HUES48 (cell line): ENCODE data around the gene PIANP.
A peak's percentile ranks its signal among the peaks of the same experiment; 100 is the strongest.

Experiments used
- H3K27ac ChIP-seq: one replicate; pipeline ENCODE4 v1.7.0; 2013; ENCODE audit warnings: low read depth, low read length, inconsistent platforms
- H3K27me3 ChIP-seq: 2 replicates; pipeline ENCODE4 v1.6.1; 2013; ENCODE audit warnings: mild to moderate bottlenecking, low read length; ENCODE audit not compliant: control insufficient read depth, insufficient read depth
- H3K36me3 ChIP-seq: 2 replicates; pipeline ENCODE4 v1.6.1; 2013; ENCODE audit warnings: low read length; ENCODE audit not compliant: control insufficient read depth, insufficient read depth
- H3K4me1 ChIP-seq: 2 replicates; pipeline ENCODE4 v1.6.1; 2013; ENCODE audit warnings: mild to moderate bottlenecking, low read length; ENCODE audit not compliant: control insufficient read depth, insufficient read depth
- H3K4me3 ChIP-seq: 2 replicates; pipeline ENCODE4 v1.5.1; 2013; ENCODE audit warnings: mild to moderate bottlenecking, low read depth, low read length
- H3K9ac ChIP-seq: 2 replicates; pipeline ENCODE4 v1.6.1; 2013; ENCODE audit warnings: mild to moderate bottlenecking, low read depth, low read length, moderate library complexity
- H3K9me3 ChIP-seq: 2 replicates; pipeline ENCODE4 v1.6.1; 2013; ENCODE audit warnings: low read length; ENCODE audit not compliant: control insufficient read depth, insufficient read depth

PIANP gene

GRCh38 chr12:6703631-6704030 is 3.0 kb upstream of the PIANP start:
- no peak overlapping the region for H3K4me3 ChIP-seq
- peaks cover 11% of the 10 kb centered on the region; the same call in 1 of the 2 replicates for H3K4me1 ChIP-seq
- no peaks in the 10 kb centered on the region for H3K36me3 ChIP-seq
- no peak overlapping the region for H3K9ac ChIP-seq
- no peaks in the 10 kb centered on the region for H3K9me3 ChIP-seq
- peaks cover 24% of the 10 kb centered on the region for H3K27me3 ChIP-seq
- H3K27ac ChIP-seq: no peak overlapping the region

GRCh38 chr12:6701078-6701768 is 608 bp upstream of the PIANP start:
- H3K9me3 ChIP-seq: no peaks in the 10 kb centered on the region
- H3K27me3 ChIP-seq: peaks cover 24% of the 10 kb centered on the region
- H3K4me3 ChIP-seq: peak overlapping the region; percentile 67
- H3K9ac ChIP-seq: no peak overlapping the region
- H3K36me3 ChIP-seq: peaks cover 8% of the 10 kb centered on the region; the same call in 1 of the 2 replicates
- H3K27ac ChIP-seq: no peak overlapping the region
- peaks cover 15% of the 10 kb centered on the region for H3K4me1 ChIP-seq

- peaks cover 15% of the 10 kb centered on the region for H3K4me1 ChIP-seq
- H3K9me3 ChIP-seq: no peaks in the 10 kb centered on the region
- peaks cover 8% of the 10 kb centered on the region; the same call in 1 of the 2 replicates for H3K36me3 ChIP-seq
- H3K27ac ChIP-seq: no peak overlapping the region
- peak overlapping the region; percentile 18; the same call in 1 of the 2 replicates for H3K9ac ChIP-seq
- H3K27me3 ChIP-seq: peaks cover 24% of the 10 kb centered on the region
- peak overlapping the region; percentile 78 for H3K4me3 ChIP-seq
These were observed 498 bp downstream of the PIANP start for GRCh38 chr12:6699989-6700645.

- Histone ChIP-seq H3K4me3 (peak overlapping the region; percentile 78), H3K4me1 (peaks cover 15% of the 10 kb centered on the region), H3K27me3 (peaks cover 24% of the 10 kb centered on the region), H3K36me3 (peaks cover 10% of the 10 kb centered on the region; the same call in 1 of the 2 replicates), H3K27ac (no peak overlapping the region), H3K9me3 (no peaks in the 10 kb centered on the region), H3K9ac (no peak overlapping the region)
These were observed 1.2 kb downstream of the PIANP start for GRCh38 chr12:6699259-6699988.

GRCh38 chr12:6698352-6699046 is 2.1 kb downstream of the PIANP start:
- H3K27me3 ChIP-seq: peaks cover 24% of the 10 kb centered on the region

GRCh38 chr12:6697584-6698351 is 2.8 kb downstream of the PIANP start:
- Histone ChIP-seq H3K36me3 (peaks cover 12% of the 10 kb centered on the region; the same call in 1 of the 2 replicates), H3K27me3 (peaks cover 24% of the 10 kb centered on the region), H3K9me3 (no peaks in the 10 kb centered on the region), H3K27ac (peak overlapping the region; percentile 14), H3K9ac (no peak overlapping the region), H3K4me3 (no peak overlapping the region), H3K4me1 (peaks cover 11% of the 10 kb centered on the region)

More at GRCh38 chr12:6698352-6699046, 2.1 kb downstream of the PIANP start:
- Histone ChIP-seq H3K27ac (peak overlapping the region; percentile 14), H3K4me3 (no peak overlapping the region), H3K9me3 (no peaks in the 10 kb centered on the region), H3K9ac (no peak overlapping the region), H3K36me3 (peaks cover 12% of the 10 kb centered on the region; the same call in 1 of the 2 replicates), H3K4me1 (peaks cover 13% of the 10 kb centered on the region)

- peaks cover 22% of the 10 kb centered on the region for H3K27me3 ChIP-seq
- peaks cover 11% of the 10 kb centered on the region for H3K4me1 ChIP-seq
- peaks cover 12% of the 10 kb centered on the region; the same call in 1 of the 2 replicates for H3K36me3 ChIP-seq
- no peak overlapping the region for H3K27ac ChIP-seq
- no peak overlapping the region for H3K9ac ChIP-seq
- H3K9me3 ChIP-seq: no peaks in the 10 kb centered on the region
- H3K4me3 ChIP-seq: no peak overlapping the region
These were observed 3.7 kb downstream of the PIANP start for GRCh38 chr12:6696690-6697583.

GRCh38 chr12:6695313-6696045 is 5.1 kb downstream of the PIANP start:
- Histone ChIP-seq H3K9ac (no peak overlapping the region), H3K27ac (no peak overlapping the region), H3K36me3 (peaks cover 12% of the 10 kb centered on the region; the same call in 1 of the 2 replicates), H3K4me3 (no peak overlapping the region), H3K4me1 (peaks cover 11% of the 10 kb centered on the region), H3K9me3 (no peaks in the 10 kb centered on the region), H3K27me3 (peaks cover 9% of the 10 kb centered on the region)

GRCh38 chr12:6694701-6695100 is 5.9 kb downstream of the PIANP start:
- H3K4me3 ChIP-seq: no peak overlapping the region
- H3K4me1 ChIP-seq: peaks cover 14% of the 10 kb centered on the region
- H3K36me3 ChIP-seq: peaks cover 12% of the 10 kb centered on the region; the same call in 1 of the 2 replicates
- H3K27ac ChIP-seq: no peak overlapping the region
- no peak overlapping the region for H3K9ac ChIP-seq
- peaks cover 7% of the 10 kb centered on the region for H3K27me3 ChIP-seq
- H3K9me3 ChIP-seq: no peaks in the 10 kb centered on the region
